Progenitor cell of endocrine pancreas (in vitro differentiated cells): ENCODE data around the gene KAT2B. TPM values are rescaled to one million over a fixed set of nuclear protein-coding genes. Genes with fewer than 3 reads are reported as not detected.

Source experiments
- DNase-seq: peaks from one replicate; pipeline ENCODE4 v3.0.0; 2021; ENCODE audit warnings: low spot score; ENCODE audit not compliant: unreplicated experiment
- H3K27ac Mint-ChIP-seq: 2 replicates; pipeline ENCODE4 v1.8.0; 2021; ENCODE audit warnings: mild to moderate bottlenecking, moderate library complexity, mixed read lengths
- H3K27me3 Mint-ChIP-seq: 2 replicates; pipeline ENCODE4 v1.8.0; 2021; ENCODE audit warnings: mixed read lengths
- H3K36me3 Mint-ChIP-seq: 2 replicates; pipeline ENCODE4 v1.8.0; 2022; ENCODE audit warnings: mixed read lengths; ENCODE audit not compliant: insufficient read depth
- H3K4me1 Mint-ChIP-seq: 2 replicates; pipeline ENCODE4 v1.8.0; 2021; ENCODE audit warnings: low read depth, mixed read lengths
- H3K4me3 Mint-ChIP-seq: 2 replicates; pipeline ENCODE4 v1.8.0; 2021; ENCODE audit warnings: low read depth, mild to moderate bottlenecking, moderate library complexity, mixed read lengths
- H3K9me3 Mint-ChIP-seq: 2 replicates; pipeline ENCODE4 v1.8.0; 2021; ENCODE audit warnings: low read depth, mixed read lengths
- total RNA-seq: library from RNA; stranded (reverse); gene quantifications from 2 replicates; pipeline ENCODE4 v1.2.1, GENCODE V29; 2021
- TF ChIP-seq, protein P1 (sequence below): fragments of 200-600 bp; sonication (generic); IDR thresholded peaks from one replicate; pipeline ENCODE4 v1.5.0; 2021; ENCODE audit warnings: antibody characterized with exemption, mild to moderate bottlenecking; ENCODE audit not compliant: unreplicated experiment

The KAT2B gene
- total RNA-seq, 1 donor from 2014 or later = 17.1 TPM

DNA sequence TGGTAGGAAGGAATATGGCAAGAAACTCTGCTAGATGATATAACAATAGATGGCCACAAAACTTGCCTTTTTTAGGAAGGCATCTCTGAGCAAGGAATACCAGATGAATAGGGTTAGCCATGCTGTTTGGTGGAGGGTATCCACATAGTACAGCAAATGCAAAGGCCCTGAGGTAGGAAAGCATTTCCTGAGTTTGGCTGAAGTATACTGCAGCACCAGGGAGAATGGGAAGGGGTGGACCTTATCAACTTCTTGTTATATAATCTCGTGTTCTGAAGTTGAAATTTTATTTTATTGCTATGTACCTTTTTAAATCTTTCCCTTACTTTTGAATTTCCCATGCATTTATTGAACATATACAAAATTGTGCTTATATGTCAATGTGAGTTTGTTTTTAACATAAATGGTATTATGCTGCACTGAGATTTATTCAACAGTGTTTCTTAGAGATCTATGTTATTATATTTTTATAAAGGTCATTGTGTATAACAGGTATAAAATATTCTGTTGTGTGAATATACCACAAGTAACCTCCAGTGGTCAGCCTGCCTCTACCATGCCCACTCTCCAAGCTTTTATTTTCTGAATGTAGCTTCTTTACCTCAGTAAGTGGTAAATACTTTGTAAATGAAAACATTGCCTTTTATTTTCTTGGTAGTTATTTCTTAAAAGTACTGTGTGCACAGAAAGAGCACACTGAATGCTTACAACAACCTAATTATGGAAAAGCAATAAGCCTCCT, 2.8 kb upstream of the KAT2B start:
- Mint-ChIP-seq H3K4me3 (no peak overlapping the region), H3K4me1 (peaks cover 22% of the 10 kb centered on the region), H3K27ac (no peak overlapping the region), H3K36me3 (no peaks in the 10 kb centered on the region), H3K27me3 (no peaks in the 10 kb centered on the region), H3K9me3 (no peaks in the 10 kb centered on the region)
- TF ChIP-seq, protein P1, sequence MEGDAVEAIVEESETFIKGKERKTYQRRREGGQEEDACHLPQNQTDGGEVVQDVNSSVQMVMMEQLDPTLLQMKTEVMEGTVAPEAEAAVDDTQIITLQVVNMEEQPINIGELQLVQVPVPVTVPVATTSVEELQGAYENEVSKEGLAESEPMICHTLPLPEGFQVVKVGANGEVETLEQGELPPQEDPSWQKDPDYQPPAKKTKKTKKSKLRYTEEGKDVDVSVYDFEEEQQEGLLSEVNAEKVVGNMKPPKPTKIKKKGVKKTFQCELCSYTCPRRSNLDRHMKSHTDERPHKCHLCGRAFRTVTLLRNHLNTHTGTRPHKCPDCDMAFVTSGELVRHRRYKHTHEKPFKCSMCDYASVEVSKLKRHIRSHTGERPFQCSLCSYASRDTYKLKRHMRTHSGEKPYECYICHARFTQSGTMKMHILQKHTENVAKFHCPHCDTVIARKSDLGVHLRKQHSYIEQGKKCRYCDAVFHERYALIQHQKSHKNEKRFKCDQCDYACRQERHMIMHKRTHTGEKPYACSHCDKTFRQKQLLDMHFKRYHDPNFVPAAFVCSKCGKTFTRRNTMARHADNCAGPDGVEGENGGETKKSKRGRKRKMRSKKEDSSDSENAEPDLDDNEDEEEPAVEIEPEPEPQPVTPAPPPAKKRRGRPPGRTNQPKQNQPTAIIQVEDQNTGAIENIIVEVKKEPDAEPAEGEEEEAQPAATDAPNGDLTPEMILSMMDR = no peak
- DNase-seq = no peak

DNA sequence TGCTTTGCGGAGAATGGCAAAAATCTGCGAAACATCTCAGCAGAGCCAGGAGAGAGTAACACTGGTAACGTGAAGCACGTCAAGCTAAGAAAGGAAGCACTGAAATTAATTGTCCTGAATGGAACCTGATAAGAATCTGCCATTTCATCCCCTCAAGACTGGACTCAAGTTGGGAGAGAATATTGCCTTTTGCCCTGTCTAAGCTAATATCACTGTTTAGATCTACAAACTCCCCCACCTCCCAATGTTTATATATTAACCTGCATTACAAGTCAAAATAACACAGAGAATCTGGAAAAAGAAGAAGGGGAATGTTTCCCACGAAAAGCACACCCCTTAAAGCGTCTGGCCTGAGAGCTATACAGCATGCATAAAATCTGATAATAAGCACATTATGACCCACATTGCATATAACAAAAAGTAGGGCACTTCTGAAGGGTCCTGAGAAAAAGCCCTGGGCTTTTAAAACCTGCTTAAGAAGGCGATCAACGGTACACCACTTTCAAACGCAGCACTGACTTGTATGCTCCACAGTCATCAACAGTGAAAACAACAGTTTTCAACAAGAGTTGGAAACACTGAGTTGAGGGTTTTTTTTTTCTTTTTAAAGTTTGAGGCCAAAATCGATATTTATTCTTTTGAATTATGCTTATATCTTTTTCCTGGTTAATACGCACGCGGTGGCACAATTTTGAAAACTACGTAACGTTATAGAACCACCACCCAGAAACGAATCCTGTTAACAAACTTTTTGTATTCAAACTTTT, 1.4 kb upstream of the KAT2B start:
- peak overlapping the region; percentile 93 for H3K27ac Mint-ChIP-seq
- no peaks in the 10 kb centered on the region for H3K9me3 Mint-ChIP-seq
- no peaks in the 10 kb centered on the region for H3K36me3 Mint-ChIP-seq
- peaks cover 24% of the 10 kb centered on the region for H3K4me1 Mint-ChIP-seq
- no peaks in the 10 kb centered on the region for H3K27me3 Mint-ChIP-seq
- H3K4me3 Mint-ChIP-seq = peak overlapping the region; percentile 81
- TF ChIP-seq, protein P1 = no peak
- no peak for DNase-seq

DNA sequence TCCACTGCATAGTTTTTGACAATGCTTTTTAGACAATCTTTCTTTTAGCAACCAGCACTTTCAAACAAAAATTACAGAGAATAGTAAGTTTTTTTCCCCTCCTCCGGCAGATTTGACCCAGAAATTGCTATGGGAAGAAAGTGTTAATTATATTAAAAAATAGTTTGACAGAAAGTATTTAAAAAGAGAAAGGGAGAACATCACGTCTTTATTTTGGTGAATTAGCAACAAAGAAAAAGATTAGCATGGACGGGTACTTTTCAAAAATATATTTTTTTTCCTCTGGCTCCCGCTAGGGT, 831 bp upstream of the KAT2B start:
- TF ChIP-seq, protein P1 = no peak
- Mint-ChIP-seq H3K9me3 (no peaks in the 10 kb centered on the region), H3K27me3 (no peaks in the 10 kb centered on the region), H3K4me1 (peaks cover 25% of the 10 kb centered on the region), H3K27ac (peak overlapping the region; percentile 93), H3K4me3 (peak overlapping the region; percentile 81), H3K36me3 (no peaks in the 10 kb centered on the region)
- DNase-seq = no peak

DNA sequence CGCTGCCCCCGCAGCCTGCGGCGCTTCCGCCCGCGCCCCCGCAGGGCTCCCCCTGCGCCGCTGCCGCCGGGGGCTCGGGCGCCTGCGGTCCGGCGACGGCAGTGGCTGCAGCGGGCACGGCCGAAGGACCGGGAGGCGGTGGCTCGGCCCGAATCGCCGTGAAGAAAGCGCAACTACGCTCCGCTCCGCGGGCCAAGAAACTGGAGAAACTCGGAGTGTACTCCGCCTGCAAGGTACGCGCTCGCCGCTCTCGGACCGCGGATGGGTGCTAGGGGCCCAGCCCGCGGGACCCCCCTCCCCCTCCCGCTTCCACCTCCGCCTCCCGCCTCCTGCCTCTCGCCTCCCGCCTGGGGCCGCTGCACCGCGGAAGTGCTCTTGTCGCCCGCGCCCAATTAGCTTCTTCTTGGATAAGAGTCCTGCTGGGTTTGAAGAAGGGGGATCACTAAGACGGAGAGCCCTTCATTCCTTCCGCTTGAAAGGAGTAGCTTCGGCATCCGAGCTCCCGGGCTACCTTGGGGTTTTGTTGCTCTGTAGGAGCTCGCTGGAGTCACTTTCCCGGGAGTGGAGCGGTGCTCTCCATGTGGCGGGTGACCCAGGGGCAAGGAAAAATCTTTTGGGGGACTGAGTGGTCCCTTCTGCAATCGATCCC, 426 bp downstream of the KAT2B start:
- H3K4me1 Mint-ChIP-seq = peaks cover 26% of the 10 kb centered on the region
- H3K36me3 Mint-ChIP-seq = no peaks in the 10 kb centered on the region
- no peaks in the 10 kb centered on the region for H3K9me3 Mint-ChIP-seq
- peak overlapping the region; percentile 93 for H3K27ac Mint-ChIP-seq
- peak overlapping the region; percentile 89 for H3K4me3 Mint-ChIP-seq
- TF ChIP-seq, protein P1 = no peak
- no peaks in the 10 kb centered on the region for H3K27me3 Mint-ChIP-seq
- peak; percentile 49 for DNase-seq

DNA sequence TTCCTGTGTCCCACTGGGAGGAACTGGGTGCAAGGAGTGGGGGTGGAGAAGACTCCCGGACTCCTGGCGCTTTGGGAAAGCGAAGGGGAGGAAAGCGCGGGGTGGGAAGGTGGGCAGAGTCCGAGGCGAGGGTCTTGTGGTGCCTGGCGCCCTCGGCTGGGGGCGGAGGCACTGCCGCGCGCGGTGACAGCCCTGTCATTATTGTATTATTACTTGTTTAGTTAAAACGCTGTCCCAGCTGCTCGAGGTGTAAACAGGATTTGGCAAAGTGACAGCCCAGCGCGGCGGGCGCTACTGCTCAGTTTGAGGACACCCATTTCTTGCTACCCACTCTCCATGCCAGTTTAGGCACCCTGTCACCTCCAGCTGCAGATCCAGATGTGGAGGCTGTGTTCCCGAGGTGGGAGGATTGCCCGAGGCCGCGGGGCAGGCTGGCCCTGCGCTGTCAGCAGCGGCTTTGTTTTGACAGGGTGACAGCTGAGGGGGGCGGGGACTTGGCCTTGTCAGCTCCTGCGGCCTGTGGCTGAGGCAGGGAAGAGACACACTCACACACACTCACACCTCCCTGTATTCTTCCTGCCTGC, 1.0 kb downstream of the KAT2B start:
- H3K4me3 Mint-ChIP-seq = peak overlapping the region; percentile 89
- H3K27ac Mint-ChIP-seq = peak overlapping the region; percentile 93
- no peaks in the 10 kb centered on the region for H3K36me3 Mint-ChIP-seq
- no peaks in the 10 kb centered on the region for H3K27me3 Mint-ChIP-seq
- H3K9me3 Mint-ChIP-seq = no peaks in the 10 kb centered on the region
- DNase-seq = peak; percentile 51
- peaks cover 26% of the 10 kb centered on the region for H3K4me1 Mint-ChIP-seq
- TF ChIP-seq, protein P1 = no peak
